ENCODE data around the gene IGSF23.

Gene IGSF23

GRCh38 chr19:44660081-44660480, 46.7 kb downstream of the IGSF23 start:
- Histone ChIP-seq H2AFZ (ENCODE audit: low read length) (no peak overlapping the region), H3K4me2 (ENCODE audit: low read length) (no peak overlapping the region), H3K27ac (ENCODE audit: low read depth, low read length, poor library complexity, severe bottlenecking) (no peak overlapping the region), H3K9me2 (ENCODE audit: low read depth, low read length) (no peaks in the 10 kb centered on the region), H3F3A (ENCODE audit: insufficient read depth, low read length) (no peaks in the 10 kb centered on the region), H3K4me1 (ENCODE audit: insufficient read depth, low read length, severe bottlenecking) (no peaks in the 10 kb centered on the region), H3K4me3 (ENCODE audit: low read depth, low read length, poor library complexity, severe bottlenecking) (no peak overlapping the region), H3K79me2 (ENCODE audit: insufficient read depth, low read length) (no peaks in the 10 kb centered on the region), H3K36me3 (ENCODE audit: insufficient read depth, low read length) (no peaks in the 10 kb centered on the region), H3K27me3 (ENCODE audit: insufficient read depth, low read length) (0 out of 2 replicates have a peak, but pooled peaks cover 5% of the 10 kb centered on the region), H3K9ac (ENCODE audit: low read length) (no peak overlapping the region), H3K9me3 (ENCODE audit: low read length) (no peaks in the 10 kb centered on the region), H4K20me1 (ENCODE audit: insufficient read depth, low read length) (no peaks in the 10 kb centered on the region)
- no peak for TF ChIP-seq CTCF (IDR thresholded peaks at IDR 0.05; ENCODE audit: low read length)
- TF ChIP-seq EZH2 (IDR thresholded peaks at IDR 0.05; ENCODE audit: borderline replicate concordance, low read length) = no peak

- H3F3A ChIP-seq (ENCODE audit: insufficient read depth, low read length) = no peaks in the 10 kb centered on the region
- no peaks in the 10 kb centered on the region for H3K36me3 ChIP-seq (ENCODE audit: insufficient read depth, low read length)
- TF ChIP-seq CTCF (IDR thresholded peaks at IDR 0.05; ENCODE audit: low read length) (no peak), EZH2 (IDR thresholded peaks at IDR 0.05; ENCODE audit: borderline replicate concordance, low read length) (no peak)
- no peak overlapping the region for H3K9ac ChIP-seq (ENCODE audit: low read length)
- H3K4me1 ChIP-seq (ENCODE audit: insufficient read depth, low read length, severe bottlenecking) = no peaks in the 10 kb centered on the region
- H3K4me2 ChIP-seq (ENCODE audit: low read length) = no peak overlapping the region
- H3K9me2 ChIP-seq (ENCODE audit: low read depth, low read length) = no peaks in the 10 kb centered on the region
- no peak overlapping the region for H3K27ac ChIP-seq (ENCODE audit: low read depth, low read length, poor library complexity, severe bottlenecking)
- H3K27me3 ChIP-seq (ENCODE audit: insufficient read depth, low read length) = peaks cover 5% of the 10 kb centered on the region; the same call in 1 of the 2 replicates
- H3K9me3 ChIP-seq (ENCODE audit: low read length) = no peaks in the 10 kb centered on the region
- H3K79me2 ChIP-seq (ENCODE audit: insufficient read depth, low read length) = no peaks in the 10 kb centered on the region
- H2AFZ ChIP-seq (ENCODE audit: low read length) = no peak overlapping the region
- no peaks in the 10 kb centered on the region for H4K20me1 ChIP-seq (ENCODE audit: insufficient read depth, low read length)
- no peak overlapping the region for H3K4me3 ChIP-seq (ENCODE audit: low read depth, low read length, poor library complexity, severe bottlenecking)
Observed at GRCh38 chr19:44661205-44661604, 47.8 kb downstream of the IGSF23 start.

DNA sequence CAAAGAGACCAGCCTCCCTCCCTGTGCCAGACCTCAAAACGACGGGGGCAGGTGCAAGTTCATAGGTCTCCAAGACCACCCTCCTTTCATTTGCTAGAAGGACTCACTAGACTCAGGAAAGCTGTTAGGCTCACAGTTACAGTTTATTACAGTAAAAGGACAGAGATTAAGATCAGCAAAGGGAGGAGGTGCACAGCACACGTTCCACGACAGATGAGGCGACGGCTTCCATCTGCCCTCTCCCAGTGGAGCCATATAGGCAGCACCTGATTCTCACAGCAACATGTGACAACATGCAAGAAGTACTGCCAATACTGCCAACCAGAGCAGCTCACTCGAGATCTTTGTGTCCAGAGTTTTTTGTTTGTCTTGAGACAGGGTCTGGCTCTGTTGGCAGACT, 48.5 kb downstream of the IGSF23 start:
- H3K4me1 ChIP-seq (ENCODE audit: insufficient read depth, low read length, severe bottlenecking) = no peaks in the 10 kb centered on the region
- no peak overlapping the region for H3K9ac ChIP-seq (ENCODE audit: low read length)
- H4K20me1 ChIP-seq (ENCODE audit: insufficient read depth, low read length) = no peaks in the 10 kb centered on the region
- no peak overlapping the region for H2AFZ ChIP-seq (ENCODE audit: low read length)
- H3K27me3 ChIP-seq (ENCODE audit: insufficient read depth, low read length) = peaks cover 5% of the 10 kb centered on the region; the same call in 1 of the 2 replicates
- H3K79me2 ChIP-seq (ENCODE audit: insufficient read depth, low read length) = no peaks in the 10 kb centered on the region
- no peaks in the 10 kb centered on the region for H3K9me3 ChIP-seq (ENCODE audit: low read length)
- H3K27ac ChIP-seq (ENCODE audit: low read depth, low read length, poor library complexity, severe bottlenecking) = no peak overlapping the region
- no peaks in the 10 kb centered on the region for H3F3A ChIP-seq (ENCODE audit: insufficient read depth, low read length)
- no peaks in the 10 kb centered on the region for H3K36me3 ChIP-seq (ENCODE audit: insufficient read depth, low read length)
- H3K4me3 ChIP-seq (ENCODE audit: low read depth, low read length, poor library complexity, severe bottlenecking) = no peak overlapping the region
- H3K9me2 ChIP-seq (ENCODE audit: low read depth, low read length) = no peaks in the 10 kb centered on the region
- TF ChIP-seq EZH2 (IDR thresholded peaks at IDR 0.05; ENCODE audit: borderline replicate concordance, low read length) = no peak
- TF ChIP-seq CTCF (IDR thresholded peaks at IDR 0.05; ENCODE audit: low read length) = no peak
- H3K4me2 ChIP-seq (ENCODE audit: low read length) = no peak overlapping the region
